NOMO-1 treated with dmso at 0.1 percent for 144 hours (cell line): ENCODE results near the gene TPM3.
"Not testable (repeated sequence)": the region's sequence is repeated elsewhere in the genome, so short reads cannot be mapped to it uniquely, and the experiment has no call there.

Source experiments
- DNase-seq: peaks from one replicate; lab custom pipeline; 2025; ENCODE audit not compliant: unreplicated experiment; lab: John Stamatoyannopoulos, UW

The TPM3 gene

DNA sequence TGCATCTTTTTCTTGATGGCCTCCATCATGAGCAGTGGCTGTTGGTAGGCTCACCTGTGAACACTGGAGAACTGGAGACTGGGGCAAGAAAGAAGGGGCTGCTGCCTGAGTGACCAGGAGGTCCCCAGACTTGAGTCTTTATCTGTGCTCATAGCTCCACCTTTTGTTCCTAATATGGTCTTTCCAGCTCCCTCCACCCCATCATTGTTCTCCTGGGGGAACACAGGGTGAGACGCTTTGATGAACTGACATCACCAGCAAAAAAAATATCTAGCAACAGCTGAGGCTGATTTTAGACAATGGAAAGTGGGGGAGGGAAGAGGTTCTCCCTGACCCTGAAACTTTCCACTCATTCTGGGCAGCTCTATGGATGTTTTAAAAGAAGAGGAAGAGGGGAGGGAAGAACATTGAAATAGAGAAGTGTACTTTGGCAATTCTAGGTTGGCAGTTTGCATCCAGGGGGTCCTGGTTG lies at the start of gene TPM3:
TSS of gene TPM3 (minus strand) at position 111 of the 472 bp plus-strand sequence. CDS start at position 29, 82 bp downstream.
- DNase-seq: peak; percentile 24

DNA sequence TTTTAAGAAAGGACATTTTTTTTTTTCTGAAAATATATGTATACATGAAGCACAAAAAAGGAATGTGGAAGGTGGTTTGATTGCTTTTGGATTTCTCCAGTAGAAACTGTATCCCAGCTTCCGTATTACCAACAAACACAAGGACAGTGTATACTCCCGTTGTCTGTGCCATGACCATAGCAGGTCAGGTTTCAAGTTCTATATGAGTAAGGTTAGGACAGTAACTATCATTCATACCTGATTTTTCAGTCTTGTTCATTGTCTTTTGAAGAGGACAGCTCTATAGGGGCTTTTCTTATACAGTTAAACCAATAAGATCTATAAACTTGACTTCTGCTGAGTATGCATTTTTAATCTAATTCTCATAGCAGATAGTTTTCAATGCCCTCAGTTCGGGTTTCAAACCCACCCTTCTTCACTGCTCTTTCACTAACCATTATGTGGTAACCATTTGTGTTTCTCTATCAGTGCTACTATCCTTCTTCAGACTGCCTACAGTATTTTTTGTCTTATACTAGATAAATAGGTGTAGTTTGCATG lies 48.5 kb upstream of the TPM3 start:
- no peak for DNase-seq

DNA sequence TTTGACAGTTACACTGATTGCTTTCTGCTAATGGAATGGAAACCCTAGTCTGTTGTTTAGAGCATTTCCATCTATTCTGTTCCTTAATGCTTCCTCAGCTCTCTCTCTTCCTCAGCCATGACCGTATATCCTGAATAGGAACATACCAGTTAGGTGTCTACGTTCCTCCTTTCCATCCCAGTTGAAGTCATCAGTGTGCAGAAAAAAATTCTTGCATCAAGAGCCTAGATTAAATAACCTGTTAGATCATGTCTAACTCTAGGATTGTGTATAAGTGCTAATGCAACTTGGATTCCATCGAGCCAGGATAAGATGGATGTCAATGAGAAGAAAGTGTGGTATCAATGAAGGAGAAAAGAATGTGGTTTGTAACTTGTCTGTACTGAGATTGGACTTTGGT lies 47.6 kb upstream of the TPM3 start:
- no peak for DNase-seq

DNA sequence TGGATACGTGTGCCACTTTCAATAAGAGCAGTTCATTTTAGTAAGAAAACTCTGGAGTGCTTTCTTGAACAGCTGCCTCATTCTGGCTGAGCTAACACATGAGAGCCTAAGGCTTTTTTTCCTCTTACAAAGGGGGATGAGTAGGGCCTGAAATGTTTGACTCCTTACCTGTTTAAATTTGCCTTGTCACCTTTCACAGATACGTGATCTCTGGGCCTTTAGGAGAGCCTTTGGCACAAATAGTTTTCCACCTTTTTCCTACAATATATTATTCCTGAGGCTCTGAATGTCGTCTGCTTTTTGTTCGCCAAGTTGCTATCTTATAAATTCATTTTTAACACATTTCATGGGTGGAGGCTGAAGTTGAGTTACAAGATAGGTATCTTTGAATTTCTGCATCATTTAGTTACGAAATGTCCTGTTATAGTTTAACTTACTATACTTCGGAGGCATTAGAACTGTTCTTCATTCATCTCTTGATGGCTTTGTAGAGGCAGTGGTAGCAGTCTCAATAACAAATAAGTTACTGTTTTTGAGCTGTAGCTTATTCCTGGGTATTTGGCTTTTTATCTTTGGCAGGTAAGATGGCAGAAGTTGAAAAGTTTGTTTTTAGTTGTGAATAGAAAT lies 46.1 kb upstream of the TPM3 start:
- DNase-seq: no peak

DNA sequence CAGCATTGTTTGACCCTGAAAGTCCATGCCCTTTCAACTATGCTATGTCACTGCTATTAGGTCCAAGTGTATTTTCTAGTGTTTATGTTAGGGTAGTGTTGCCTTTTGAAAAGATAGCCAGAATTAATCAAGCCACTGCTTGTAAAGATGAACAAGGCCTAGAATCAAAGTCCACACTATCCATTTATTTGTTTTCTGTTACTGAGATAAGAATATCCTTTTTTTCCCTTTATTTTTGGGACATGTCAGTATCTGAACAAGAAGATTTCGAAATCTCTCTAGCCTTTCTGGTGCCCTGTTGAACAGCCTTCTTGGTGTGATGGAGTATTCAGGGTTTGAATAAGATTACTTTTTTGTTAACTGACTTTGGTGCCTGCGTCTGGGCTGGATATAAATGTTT lies 45.5 kb upstream of the TPM3 start:
- no peak for DNase-seq

DNA sequence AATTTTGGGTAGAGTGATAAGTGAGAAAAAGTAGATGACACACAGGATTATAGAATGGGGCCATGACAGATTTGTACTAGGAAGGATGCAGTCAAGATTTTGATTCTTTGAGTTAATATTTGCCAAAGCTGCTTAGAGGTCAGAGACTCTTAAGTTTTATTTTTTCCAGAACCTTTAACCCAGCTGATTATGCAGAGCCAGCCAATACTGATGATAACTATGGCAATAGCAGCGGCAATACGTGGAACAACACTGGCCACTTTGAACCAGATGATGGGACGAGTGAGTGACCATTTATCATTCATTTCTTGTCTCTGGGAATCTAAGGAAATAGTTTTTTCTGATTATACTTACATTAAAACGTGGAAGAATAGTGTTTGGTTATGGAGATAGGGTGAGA lies 45.0 kb upstream of the TPM3 start:
- no peak for DNase-seq

DNA sequence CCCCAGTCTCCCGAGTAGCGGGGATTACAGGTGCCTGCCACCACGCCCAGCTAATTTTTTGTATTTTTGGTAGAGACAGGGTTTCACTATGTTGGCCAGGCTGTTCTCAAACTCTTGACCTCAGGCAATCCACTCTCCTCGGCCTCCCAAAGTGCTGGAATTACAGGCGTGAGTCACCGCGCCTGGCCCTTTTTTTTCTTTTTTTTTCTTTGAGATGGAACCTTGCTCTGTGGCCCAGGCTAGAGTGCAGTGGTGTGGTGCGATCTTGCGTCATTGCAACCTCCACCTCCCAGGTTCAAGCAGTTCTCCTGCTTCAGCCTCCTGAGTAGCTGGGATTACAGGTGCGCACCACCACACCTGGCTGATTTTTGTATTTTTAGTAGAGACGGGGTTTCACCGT lies 41.2 kb upstream of the TPM3 start:
- DNase-seq: not testable (repeated sequence)

DNA sequence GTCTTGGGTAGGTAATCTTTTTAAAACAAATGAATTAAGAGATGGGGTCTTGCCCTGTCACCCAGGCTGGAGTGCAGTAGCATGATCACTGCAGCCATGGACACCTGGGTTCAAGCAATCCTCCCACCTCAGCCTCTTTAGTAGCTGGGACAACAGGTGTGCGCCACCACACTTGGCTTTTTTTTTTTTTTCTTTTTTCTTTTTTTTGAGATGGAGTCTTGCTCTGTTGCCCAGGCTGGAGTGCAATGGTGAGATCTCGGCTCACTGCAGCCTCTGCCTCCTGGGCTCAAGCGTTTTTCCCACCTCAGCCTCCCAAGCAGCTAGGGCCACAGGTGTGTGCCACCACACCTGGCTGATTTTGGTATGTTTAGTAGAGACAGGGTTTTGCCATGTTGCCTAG lies 39.2 kb upstream of the TPM3 start:
- not testable (repeated sequence) for DNase-seq

DNA sequence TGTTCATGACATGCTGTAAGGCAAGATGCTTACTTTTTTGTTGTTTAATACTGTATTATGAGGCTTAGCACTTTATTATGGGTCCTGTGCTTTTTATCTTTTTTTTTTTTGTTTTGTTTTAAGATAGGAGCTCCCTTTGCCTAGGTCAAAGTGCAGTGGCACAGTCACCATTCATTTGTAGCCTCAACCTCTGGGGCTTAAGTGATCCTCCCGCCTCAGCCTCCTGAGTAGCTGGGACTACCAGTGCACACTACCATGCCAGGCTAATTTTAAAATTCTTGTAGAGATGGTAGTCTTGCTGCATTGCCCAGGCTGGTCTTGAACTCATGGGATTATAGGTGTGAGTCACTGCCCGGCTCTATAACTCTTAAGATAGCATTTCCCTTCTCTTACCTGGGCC lies 33.5 kb upstream of the TPM3 start:
- no peak for DNase-seq

DNA sequence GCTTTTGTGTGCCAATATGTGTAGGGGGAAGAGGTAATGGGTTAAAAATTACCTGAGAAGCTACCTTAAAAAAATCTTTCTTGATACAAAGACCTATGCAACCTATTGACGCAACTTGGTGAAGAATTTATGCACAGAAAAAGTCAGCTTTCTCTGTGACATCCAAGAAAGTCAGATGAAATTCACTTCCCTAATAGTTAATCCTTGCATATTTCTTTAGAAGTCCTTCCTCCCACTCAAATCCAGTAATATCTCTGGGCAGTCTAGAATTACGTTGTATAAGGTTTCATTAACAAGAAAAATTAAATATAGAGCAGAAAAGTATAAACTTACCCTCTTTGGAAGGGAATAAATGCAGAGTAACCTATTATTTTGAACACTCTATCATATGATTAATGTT lies 31.7 kb upstream of the TPM3 start:
- no peak for DNase-seq

DNA sequence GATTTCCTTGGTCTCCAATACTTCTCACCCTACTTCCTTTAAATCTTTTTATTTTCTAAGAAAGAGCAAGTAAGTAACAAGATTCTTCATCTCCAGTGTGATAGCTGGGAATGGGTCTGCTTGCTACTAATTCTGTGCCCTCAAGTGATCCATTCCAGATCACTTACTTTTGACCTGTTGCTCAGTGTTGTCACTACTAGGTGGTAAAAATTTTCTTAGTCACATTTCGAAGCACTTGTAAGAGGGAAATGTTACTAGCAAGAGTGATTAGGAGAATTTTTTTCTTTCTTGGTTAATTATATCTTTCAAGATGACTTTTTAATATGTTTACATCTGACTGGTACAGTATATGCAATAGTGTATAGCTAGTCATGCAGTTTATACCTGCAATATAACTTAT lies 31.0 kb upstream of the TPM3 start:
- DNase-seq: no peak

DNA sequence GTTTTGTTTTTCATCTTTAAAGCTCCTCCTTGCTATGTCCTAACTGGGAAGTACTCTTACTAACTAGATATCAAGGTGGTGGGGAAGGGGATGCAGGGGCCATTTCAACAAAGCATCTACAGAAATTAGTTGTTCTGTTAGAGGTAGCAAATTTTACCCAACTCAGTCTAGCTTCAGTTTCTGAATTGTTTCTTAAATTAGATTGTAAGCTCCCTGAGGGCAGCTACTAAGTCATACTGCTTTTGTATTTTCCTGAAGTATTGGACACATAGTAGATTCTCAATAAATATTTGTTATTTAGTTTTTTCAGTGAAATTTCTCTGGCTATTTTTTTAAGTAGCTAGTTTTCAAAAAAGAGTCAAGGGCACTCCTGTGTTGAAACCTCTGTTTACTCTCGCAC lies 30.6 kb upstream of the TPM3 start:
- DNase-seq: no peak

DNA sequence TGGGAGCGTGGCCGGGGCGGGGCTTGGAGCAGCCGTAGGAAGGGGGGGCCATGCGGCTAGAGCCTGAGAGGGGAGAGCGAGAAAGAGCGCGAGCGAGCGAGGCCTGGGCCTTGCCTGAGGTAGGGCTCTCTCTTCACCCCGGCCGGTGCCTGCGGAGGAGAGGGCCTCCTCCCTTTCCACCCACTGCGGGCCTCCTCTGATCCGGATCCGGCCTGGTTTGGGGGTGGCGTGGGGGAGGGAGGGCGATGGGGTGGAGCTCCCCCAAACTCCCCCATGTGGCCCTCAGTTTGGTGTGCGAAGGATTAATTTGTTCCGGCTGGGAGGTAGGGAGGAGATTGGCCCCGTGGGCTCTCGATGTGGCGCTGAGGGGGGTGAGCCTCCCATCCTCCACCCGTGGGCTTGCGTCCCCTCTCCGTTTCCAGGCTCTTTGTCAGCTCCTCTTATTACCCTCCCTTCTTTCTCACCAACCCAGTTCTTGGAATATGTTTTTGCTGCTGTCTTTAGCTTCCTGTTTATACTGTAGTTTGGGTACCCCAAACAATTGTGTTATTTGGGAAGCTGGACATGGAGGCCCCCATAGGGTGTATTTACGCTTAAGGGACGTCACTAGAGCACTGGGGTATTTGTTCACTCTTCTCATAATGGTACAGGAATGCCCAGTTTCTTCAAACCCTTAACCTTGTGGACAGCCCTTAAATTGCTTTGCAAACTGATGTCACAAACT lies 29.5 kb upstream of the TPM3 start:
- DNase-seq: no peak

DNA sequence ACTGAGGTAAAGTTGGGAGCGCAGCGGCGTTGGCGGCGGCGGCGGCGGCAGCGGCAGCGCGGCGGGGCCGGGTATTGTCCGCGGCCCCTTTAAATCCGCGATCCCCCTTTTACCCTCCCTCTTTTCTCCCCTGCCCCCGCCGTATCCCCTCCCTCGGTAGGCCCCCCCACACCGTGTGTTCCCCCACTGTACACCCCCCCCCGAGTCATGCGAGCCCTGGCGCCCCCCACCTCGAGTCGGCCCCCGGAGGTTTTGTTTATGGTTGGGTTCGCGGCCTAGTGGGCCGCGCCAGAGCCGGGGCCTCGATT lies 29.0 kb upstream of the TPM3 start:
- no peak for DNase-seq

DNA sequence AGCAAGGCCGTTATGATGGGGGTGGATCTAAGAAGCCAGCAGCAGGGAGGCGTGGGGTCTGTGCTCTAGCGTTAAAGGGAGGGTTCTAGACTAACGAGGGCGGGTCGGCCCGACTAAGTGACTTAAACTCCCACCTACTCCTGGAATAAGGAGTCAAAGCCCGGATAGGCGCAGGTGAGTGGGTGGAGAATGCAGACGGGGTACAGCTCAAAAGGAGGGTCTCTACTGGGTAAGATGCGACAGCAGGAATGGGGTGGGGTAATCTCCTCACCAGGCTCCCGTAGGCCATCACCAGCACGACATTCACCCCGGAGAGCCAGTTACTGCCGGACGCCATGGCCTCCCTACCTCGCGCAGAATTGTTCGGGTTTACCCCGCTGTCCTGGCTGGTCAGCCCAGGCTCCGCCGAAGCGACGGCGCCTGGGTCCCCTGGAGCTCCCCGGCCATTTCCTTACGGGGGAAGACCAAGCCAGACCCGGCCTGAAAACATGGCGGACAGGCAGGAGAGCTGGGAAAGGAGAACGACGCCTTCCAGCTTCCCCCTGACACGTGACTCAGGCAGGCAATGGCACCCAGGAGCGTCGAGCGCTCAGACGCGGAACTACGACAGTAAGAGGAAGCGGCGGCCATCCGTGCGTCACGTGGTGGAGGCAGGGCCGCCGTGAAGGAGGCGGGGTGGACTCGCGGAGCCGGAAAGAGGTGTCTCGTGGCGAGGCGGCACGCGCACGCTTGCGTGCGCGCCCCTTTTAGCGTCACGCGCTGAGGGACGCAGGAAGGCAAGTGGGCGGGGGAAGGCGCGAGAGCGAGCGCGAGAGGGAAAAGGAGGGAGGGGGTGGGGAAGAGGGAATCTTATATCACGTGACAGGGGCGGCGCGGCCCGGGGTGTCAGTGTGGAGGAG lies 28.4 kb upstream of the TPM3 start, which contains the start of gene UBAP2L:
TSS of gene UBAP2L (plus strand) at position 885 of the 899 bp plus-strand sequence. CDS start 4,169 bp downstream, outside the sequence.
- peak; percentile 98 for DNase-seq

DNA sequence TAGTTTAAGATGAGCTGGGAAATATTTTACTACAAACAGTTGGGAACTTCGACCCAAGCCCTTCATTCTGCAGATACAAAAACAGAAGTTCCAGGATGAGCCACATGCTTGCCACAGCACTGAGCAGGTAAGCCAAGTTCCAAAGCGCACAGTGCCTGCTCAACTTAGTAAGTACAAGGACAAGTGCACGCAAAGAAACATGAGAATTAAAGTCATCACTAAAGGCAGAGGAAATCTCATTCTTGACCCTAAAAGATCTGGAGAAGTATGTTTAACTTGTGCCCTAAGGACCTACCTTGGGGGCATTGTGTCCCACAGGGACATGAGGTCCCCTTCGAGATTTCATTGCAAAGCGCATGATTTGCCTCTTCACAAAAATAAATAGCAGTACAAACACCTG lies 27.6 kb upstream of the TPM3 start:
- no peak for DNase-seq

DNA sequence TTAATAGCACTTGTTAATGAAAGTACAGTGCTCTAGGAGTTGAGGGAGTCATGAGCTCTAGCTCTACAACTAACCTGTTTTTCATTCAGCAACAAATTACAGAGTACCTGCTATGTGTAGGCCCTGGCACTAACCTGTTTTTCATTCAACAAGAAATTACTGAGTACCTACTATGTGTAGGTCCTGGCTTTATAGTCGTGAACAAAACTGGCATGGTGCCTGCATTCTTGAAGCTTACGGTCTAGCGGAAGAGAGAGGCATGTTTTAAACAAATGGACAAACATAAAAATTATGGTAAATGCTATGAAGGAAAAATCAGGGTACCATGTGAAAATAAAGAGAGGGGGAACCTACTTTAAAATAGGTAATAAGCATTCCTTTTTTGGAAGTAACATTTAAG lies 26.6 kb upstream of the TPM3 start:
- no peak for DNase-seq

DNA sequence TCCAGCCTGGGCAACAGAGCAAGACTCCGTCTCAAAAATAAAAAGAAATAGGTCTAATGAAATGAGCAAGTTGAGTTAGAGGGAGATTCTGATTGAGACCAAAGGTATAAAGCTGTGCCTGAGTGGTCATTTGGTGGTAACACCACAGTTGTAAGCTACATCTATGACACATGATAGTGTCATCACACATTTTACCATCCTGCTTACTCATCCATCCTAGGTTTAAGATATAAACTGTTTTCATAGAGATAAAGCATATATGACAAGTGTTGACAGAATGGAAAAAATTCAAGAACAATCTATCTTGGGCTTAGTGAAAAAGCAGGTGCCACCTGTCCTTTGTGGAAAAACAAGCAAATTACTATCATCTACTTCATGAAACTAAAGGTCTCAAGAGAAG lies 21.4 kb upstream of the TPM3 start:
- DNase-seq: no peak

DNA sequence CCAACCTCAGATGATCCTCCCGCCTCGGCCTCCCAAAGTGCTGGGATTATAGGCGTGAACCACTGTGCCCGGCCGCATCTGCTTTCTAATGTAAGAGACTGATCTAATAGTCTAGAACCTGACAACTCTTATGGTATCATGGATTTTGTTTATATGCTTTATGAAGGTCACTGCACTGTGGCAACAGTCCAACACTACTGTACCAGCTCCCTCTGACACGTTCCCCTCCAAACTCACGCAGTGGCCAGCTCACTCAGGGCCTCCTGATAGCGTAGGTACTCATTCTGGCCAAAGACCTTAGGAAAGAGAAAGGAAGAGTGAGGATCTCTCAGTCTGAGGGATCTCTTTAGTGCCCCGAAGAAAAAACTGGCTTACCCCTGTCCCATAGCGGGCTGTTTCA lies 20.2 kb upstream of the TPM3 start:
- no peak for DNase-seq

DNA sequence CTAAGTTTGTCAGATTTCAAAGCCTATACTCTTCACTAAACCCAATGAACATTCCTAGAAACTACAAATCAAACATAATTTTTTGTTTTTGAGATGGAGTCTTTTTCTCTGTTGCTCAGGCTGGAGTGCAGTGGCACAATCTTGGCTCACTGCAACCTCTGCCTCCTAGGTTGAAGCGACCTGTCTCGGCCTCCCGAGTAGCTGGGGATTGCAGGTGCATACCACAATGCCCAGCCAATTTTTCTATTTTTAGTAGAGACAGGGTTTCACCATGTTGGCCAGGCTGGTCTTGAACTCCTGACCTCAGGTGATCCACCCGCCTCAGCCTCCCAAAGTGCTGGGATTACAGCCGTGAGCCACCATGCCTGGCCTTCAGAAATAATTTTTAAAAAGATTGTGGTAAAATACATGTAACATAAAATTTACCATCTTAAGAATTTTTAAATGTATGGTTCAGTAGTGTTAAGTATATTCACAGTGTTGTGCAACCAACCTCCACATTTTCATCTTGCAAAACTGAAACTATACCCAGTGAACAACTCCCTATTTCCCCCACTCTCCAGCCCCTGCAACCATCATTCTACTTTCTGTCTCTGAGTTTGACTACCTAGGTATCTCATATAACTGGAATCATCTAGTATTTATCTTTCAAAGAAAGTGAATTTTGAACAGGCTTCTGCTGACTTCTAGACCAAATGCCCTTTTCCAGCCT lies 16.9 kb upstream of the TPM3 start:
- no peak for DNase-seq

DNA sequence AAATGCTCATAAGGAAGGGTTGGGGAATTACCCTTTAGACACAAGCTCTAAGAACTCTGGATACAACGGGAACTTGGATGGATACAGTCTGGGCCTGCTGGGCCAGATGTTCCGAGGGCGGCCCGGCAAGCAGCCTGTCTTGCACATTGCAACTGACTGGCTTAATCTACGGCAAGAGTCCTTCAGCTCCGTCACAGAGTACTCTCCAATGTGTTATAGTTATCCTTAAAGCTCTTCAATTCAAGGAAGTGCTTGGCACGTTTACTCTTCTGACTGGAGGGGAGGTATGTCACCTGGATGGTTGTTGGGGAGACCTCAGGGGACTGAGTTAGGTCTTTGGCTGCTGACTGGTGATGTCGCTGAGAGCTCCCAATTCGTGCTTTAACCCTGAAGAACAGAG lies 15.4 kb upstream of the TPM3 start:
- no peak for DNase-seq
